HG03159 (cell line): ENCODE data around the gene SREBF1.

Source experiments
- ATAC-seq: cut with Tn5 transposase; IDR thresholded peaks from one replicate; pipeline ENCODE4 v1.9.1; 2021; ENCODE audit warnings: mild to moderate bottlenecking, moderate library complexity; ENCODE audit not compliant: unreplicated experiment

The SREBF1 gene

DNA sequence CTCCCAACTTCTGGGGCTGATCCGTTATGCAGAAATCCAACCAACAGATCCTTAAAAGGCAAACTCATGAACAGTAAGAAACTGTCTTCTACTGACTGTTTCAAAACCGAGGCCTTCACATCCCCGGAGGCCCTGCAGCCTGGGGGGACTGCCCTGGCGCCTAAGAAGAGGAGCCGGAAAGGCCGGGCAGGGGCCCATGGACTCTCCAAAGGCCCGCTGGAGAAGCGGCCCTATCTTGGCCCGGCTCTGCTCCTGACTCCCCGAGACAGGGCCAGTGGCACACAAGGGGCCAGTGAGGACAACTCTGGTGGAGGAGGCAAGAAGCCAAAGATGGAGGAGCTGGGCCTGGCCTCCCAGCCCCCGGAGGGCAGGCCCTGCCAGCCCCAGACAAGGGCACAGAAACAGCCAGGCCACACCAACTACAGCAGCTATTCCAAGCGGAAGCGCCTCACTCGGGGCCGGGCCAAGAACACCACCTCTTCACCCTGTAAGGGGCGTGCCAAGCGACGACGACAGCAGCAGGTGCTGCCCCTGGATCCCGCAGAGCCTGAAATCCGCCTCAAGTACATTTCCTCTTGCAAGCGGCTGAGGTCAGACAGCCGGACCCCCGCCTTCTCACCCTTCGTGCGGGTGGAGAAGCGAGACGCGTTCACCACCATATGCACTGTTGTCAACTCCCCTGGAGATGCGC lies 39.5 kb downstream of the SREBF1 start:
- ATAC-seq: no peak

DNA sequence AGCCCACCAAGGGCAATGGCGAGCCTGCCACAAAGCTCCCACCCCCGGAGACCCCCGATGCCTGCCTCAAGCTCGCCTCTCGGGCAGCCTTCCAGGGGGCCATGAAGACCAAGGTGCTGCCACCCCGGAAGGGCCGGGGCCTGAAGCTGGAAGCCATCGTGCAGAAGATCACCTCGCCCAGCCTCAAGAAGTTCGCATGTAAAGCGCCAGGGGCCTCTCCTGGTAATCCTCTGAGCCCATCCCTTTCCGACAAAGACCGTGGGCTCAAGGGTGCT lies 40.1 kb downstream of the SREBF1 start:
- no peak for ATAC-seq

- ATAC-seq: no peak
Observed at GRCh38 chr17:17795946-17796786, 40.6 kb downstream of the SREBF1 start.

GRCh38 chr17:17795296-17795695 lies 41.5 kb downstream of the SREBF1 start:
- no peak for ATAC-seq

DNA sequence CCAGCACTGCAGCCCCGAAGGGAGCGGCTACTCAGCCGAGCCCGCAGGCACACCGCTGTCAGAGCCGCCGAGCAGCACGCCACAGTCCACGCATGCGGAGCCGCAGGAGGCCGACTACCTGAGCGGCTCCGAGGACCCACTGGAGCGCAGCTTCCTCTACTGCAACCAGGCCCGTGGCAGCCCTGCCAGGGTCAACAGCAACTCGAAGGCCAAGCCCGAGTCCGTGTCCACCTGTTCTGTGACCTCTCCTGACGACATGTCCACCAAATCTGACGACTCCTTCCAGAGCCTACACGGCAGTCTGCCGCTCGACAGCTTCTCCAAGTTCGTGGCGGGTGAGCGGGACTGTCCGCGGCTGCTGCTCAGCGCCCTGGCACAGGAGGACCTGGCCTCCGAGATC lies 42.4 kb downstream of the SREBF1 start:
- no peak for ATAC-seq

GRCh38 chr17:17793378-17794214 lies 43.2 kb downstream of the SREBF1 start:
- ATAC-seq: no peak

- ATAC-seq: no peak
Observed at GRCh38 chr17:17792551-17793377, 44.0 kb downstream of the SREBF1 start.

- no peak for ATAC-seq
Observed at GRCh38 chr17:17792037-17792550, 44.7 kb downstream of the SREBF1 start.

- no peak for ATAC-seq
Observed at GRCh38 chr17:17790637-17791464, 45.9 kb downstream of the SREBF1 start.

DNA sequence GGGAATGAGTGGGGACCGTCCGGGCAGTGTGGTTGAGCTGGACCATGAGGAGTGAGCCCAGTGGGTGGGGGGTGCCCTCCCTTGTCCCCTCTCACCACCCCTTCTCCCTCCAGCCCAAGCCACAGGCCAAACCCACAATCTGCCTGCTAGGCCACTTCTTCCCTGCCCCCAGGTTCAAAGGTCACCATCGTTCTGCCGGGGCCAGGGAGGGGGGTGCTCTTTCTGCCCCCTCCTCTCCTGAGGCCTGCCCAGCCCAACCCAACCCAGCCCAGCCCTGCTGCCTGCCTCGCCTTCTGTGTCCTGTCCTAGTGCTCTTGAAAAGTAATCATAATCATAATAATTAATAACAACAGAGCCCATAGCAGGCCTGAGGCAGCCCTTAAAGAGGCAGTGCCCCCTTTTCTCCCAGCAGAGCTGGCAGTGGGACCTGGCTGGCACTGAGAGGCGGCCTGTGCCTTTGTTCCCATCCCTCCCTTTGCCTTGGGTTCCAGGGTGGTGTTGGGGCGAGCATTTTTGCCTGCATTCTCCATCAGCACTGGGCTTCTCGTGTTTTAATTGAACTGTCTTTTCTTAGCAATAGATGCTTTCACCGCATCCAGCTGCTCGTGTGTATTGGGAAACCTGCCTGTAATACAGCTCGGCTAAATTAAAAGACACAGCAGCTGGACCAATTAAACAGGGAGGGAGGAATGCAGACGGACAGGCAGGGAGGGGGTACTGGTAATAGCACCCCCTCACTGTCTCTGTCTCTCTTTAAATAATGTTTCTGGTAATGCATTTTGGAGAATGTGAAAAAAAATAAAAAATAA lies 46.8 kb downstream of the SREBF1 start:
- ATAC-seq: no peak

DNA sequence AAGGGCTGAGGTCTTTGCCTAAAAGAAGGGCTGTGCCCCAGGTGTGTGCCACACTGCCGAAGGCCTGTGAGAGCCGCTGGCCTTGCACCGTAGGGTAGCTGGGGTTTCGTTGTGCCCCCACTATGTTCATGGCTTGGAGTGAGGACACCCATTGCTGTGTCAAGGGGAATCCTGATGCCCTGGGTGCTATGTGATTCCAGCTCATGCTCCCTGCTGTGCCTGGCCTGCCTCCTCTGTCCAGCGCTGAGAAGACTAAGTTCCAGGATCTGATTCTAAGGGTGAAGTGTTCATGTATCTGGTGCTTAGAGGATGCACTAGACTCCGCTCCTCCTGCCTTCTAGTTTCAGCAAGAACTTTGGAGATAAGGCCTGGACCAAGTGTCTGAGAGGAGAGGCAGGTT lies 47.4 kb downstream of the SREBF1 start:
- no peak for ATAC-seq

DNA sequence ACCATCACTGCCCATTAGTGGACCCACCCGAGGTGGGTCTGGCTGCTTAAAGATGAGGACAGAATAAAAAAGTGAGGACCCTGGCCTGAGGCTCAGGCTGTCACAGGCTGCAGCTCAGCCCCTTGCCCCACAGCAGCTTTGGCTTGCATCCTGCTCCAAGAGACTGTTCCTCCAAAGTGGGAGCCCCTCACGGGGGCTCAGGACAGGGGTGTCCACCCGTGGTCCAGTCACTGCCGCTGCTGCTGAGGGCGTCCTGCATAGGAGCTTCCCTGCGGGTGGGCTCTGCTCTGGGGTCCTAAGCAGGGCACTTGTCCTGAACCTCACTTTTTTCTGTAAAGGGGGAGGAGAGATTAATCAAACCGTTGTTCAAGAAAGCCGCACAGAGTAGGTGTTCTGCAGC lies 47.8 kb downstream of the SREBF1 start:
- ATAC-seq: no peak

DNA sequence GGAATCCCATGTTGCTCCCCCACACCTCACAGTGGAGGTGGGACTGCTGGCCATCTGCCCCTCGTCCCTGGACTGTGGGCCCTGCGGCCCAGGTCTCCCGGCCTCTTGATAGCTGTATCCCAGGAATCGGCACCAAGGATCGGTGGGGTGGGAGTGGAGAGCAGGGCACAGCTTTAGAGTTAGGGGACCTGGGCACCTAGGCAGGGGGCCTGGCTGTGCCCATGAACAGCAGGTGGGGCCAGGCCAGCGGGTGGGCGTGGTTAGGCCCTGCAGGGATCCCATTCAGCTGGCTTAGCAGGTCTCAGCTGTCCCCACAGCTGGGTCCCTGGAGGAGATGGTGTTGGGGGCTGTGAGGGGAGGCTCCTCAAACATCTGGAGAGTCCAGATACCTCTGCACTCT lies 49.2 kb downstream of the SREBF1 start:
- no peak for ATAC-seq

- no peak for ATAC-seq
Observed at GRCh38 chr17:17786998-17787397, 49.8 kb downstream of the SREBF1 start.

- ATAC-seq: no peak
Observed at GRCh38 chr17:17785407-17785806, 51.4 kb downstream of the SREBF1 start.

DNA sequence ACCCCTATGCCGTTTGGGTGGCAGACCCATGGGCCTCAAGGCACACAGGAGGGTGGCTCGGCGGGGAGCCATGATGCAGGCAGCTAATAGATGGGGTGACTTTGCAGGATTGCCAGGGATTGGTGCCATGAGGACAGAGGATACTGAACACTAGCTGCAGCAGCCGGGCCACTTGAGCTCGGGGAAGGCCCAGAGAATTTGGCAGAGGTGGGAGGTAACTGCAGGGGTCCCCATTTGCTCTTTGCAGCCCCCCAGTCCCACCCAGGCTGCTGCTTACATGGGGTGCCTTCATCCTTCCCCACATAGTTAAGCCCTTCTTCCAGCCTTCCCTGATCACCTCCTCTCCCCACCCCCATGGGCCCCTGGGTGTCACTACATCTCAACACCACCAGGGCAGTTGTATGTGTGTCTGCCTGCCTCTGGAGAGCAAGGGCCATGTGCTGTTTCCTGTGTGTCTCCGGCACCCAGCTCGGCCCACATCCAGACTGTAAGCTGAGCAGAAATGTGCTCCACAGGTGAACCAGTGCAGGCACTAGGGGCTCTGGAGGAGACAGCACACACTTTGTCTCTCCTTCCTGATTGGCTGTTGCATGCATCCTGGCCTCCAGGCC lies 52.0 kb downstream of the SREBF1 start:
- no peak for ATAC-seq

DNA sequence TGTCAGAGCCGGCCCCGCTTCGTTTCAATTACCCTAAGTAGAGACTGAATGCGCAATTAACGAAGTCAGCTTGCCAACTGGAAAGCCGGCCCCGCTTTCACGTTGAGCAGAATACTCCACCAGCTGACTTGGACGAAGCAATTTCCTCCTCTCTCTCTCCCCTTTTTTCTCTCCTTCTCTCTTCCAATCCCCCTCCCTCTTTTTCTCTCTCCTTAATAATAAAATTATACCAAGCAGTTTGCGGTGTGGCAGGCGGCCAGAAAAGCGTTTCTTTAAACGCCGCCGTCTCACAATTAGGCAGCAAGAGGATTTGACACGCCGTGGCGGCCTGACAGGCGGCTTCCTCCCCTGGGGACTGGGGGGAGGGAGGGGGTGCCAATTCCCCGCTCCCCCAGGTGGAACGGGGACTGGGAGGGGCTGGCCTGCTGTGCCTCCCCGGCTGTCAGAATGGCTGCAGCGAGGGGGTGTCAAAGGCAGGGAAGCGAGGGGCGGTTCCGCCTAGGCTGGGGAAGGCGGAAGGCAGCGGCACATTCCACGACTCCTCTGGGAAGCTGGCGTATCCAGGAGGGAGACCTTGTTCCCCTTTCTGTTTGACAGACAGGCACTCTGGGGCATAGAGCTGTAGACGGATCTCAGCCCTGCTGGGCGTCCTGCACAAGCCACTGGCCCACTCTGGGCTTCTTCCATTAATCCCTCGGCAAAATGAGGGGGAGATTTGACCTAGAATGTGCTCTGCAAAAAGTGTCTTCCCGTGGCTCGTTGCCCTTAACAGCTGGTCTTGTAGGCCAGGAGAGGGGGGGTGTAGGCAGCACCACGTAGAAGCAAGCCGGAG lies 52.7 kb downstream of the SREBF1 start:
- no peak for ATAC-seq
